GM23338 (cell line): ENCODE data around the gene GAL3ST2. TPM values are rescaled to one million over a fixed set of nuclear protein-coding genes. Genes with fewer than 3 reads are reported as not detected.

Experiments used
- ATAC-seq: fragments of 200-7000 bp; cut with Tn5 transposase; 3 replicates; pipeline ENCODE4 v1.9.1; 2020
- DNase-seq: peaks from one replicate; pipeline ENCODE4 v3.0.0-alpha.2; 2015; ENCODE audit warnings: low spot score
- H2AFZ ChIP-seq: fragments of 200-600 bp; sonication (generic); 2 replicates; pipeline ENCODE4 v1.8.0; 2016; ENCODE audit warnings: antibody characterized with exemption, mild to moderate bottlenecking, moderate library complexity
- H3F3A ChIP-seq: fragments of 200-600 bp; sonication (generic); replicated peaks from 2 replicates; pipeline ENCODE4 v1.8.0; 2017; ENCODE audit warnings: antibody characterized with exemption, mixed run types, low read depth
- H3K27ac ChIP-seq: fragments of 200-600 bp; sonication (generic); 2 replicates; pipeline ENCODE4 v1.6.1; 2016; ENCODE audit warnings: low read depth
- H3K27me3 ChIP-seq: fragments of 200-600 bp; sonication (generic); 2 replicates; pipeline ENCODE4 v1.8.0; 2016; ENCODE audit warnings: mild to moderate bottlenecking, mixed run types, moderate library complexity; ENCODE audit not compliant: insufficient read depth
- H3K36me3 ChIP-seq: fragments of 200-600 bp; sonication (generic); 2 replicates; pipeline ENCODE4 v1.8.0; 2016; ENCODE audit warnings: mild to moderate bottlenecking; ENCODE audit not compliant: insufficient read depth
- H3K4me1 ChIP-seq: fragments of 200-600 bp; sonication (generic); 2 replicates; pipeline ENCODE4 v1.8.0; 2016; ENCODE audit warnings: mild to moderate bottlenecking, moderate library complexity; ENCODE audit not compliant: insufficient read depth
- H3K4me2 ChIP-seq: fragments of 200-600 bp; sonication (generic); 2 replicates; pipeline ENCODE4 v1.7.1; 2017; ENCODE audit warnings: mixed run types
- H3K4me3 ChIP-seq: fragments of 200-600 bp; sonication (generic); 2 replicates; pipeline ENCODE4 v1.6.1; 2016; ENCODE audit warnings: mixed run types
- H3K79me2 ChIP-seq: fragments of 200-600 bp; sonication (generic); replicated peaks from 2 replicates; pipeline ENCODE4 v1.8.0; 2017; ENCODE audit warnings: mild to moderate bottlenecking; ENCODE audit not compliant: insufficient read depth
- H3K9me2 ChIP-seq: fragments of 200-600 bp; sonication (generic); 2 replicates; pipeline ENCODE4 v1.8.0; 2017; ENCODE audit not compliant: insufficient read depth
- H4K20me1 ChIP-seq: fragments of 200-600 bp; sonication (generic); replicated peaks from 2 replicates; pipeline ENCODE4 v1.8.0; 2017; ENCODE audit warnings: mild to moderate bottlenecking; ENCODE audit not compliant: insufficient read depth
- H3K27ac Mint-ChIP-seq: 2 replicates; pipeline ENCODE4 v1.8.0; 2020; ENCODE audit warnings: inconsistent platforms, mild to moderate bottlenecking, moderate library complexity, mixed read lengths
- H3K27me3 Mint-ChIP-seq: 3 replicates; pipeline ENCODE4 v1.8.0; 2022; ENCODE audit warnings: low read depth, mild to moderate bottlenecking, moderate library complexity, mixed read lengths, inconsistent platforms; ENCODE audit not compliant: insufficient read depth, poor library complexity
- H3K36me3 Mint-ChIP-seq: 3 replicates; pipeline ENCODE4 v1.8.0; 2021; ENCODE audit warnings: low read depth, mild to moderate bottlenecking, inconsistent platforms, moderate library complexity, mixed read lengths
- H3K4me1 Mint-ChIP-seq: 3 replicates; pipeline ENCODE4 v1.8.0; 2020; ENCODE audit warnings: mild to moderate bottlenecking, inconsistent platforms, mixed read lengths
- H3K4me3 Mint-ChIP-seq: 3 replicates; pipeline ENCODE4 v1.8.0; 2021; ENCODE audit warnings: moderate library complexity, mild to moderate bottlenecking, inconsistent platforms, mixed read lengths
- H3K9me3 Mint-ChIP-seq: 3 replicates; pipeline ENCODE4 v1.8.0; 2020; ENCODE audit warnings: moderate library complexity, mild to moderate bottlenecking, inconsistent platforms, mixed read lengths
- CREB1 ChIP-seq: fragments of 250-450 bp; sonication (Bioruptor Pico); IDR thresholded peaks from 2 replicates; pipeline ENCODE4 v1.5.0; 2020; ENCODE audit warnings: low read depth, mild to moderate bottlenecking, moderate library complexity
- CTCF ChIP-seq, 2 experiments: fragments of 200-600 bp in 1 of 2; sonication (generic) in 1 of 2; conservative IDR thresholded peaks; 2 replicates each; pipeline versions ENCODE4 v1.5.1 to v1.6.1; 2016 to 2017; ENCODE audit warnings: antibody characterized with exemption in 2 of 2, low read depth in 2 of 2, mild to moderate bottlenecking in 2 of 2, moderate library complexity in 1 of 2
- ETS1 ChIP-seq: IDR thresholded peaks from 2 replicates; pipeline ENCODE4 v1.6.1; 2016; ENCODE audit warnings: antibody characterized with exemption
- EZH2 ChIP-seq: fragments of 200-600 bp; sonication (generic); IDR thresholded peaks from one replicate; pipeline ENCODE4 v1.8.0; 2017; ENCODE audit warnings: antibody characterized with exemption, mild to moderate bottlenecking, low read depth; ENCODE audit not compliant: unreplicated experiment
- EZH2phosphoT487 ChIP-seq: fragments of 200-600 bp; sonication (generic); IDR thresholded peaks from one replicate; pipeline ENCODE4 v1.8.1; 2018; ENCODE audit warnings: antibody characterized with exemption; ENCODE audit not compliant: unreplicated experiment
- JUNB ChIP-seq: IDR thresholded peaks from one replicate; pipeline ENCODE4 v1.6.1; 2016; ENCODE audit warnings: antibody characterized with exemption; ENCODE audit not compliant: unreplicated experiment
- NANOG ChIP-seq: IDR thresholded peaks from 2 replicates; pipeline ENCODE4 v1.6.1; 2016; ENCODE audit warnings: antibody characterized with exemption, borderline replicate concordance
- POLR2AphosphoS5 ChIP-seq: IDR thresholded peaks from 2 replicates; pipeline ENCODE4 v1.6.1; 2016; ENCODE audit warnings: antibody characterized with exemption, low read depth
- REST ChIP-seq: IDR thresholded peaks from one replicate; pipeline ENCODE4 v1.6.1; 2018; ENCODE audit warnings: antibody characterized with exemption; ENCODE audit not compliant: unreplicated experiment
- STAT1 ChIP-seq: IDR thresholded peaks from one replicate; pipeline ENCODE4 v1.6.1; 2016; ENCODE audit warnings: antibody characterized with exemption; ENCODE audit not compliant: unreplicated experiment
- ZNF114 ChIP-seq: fragments of 250-450 bp; sonication (Bioruptor Pico); IDR thresholded peaks from 2 replicates; pipeline ENCODE4 v1.5.0; 2020; ENCODE audit warnings: mild to moderate bottlenecking, moderate library complexity
- ZNF331 ChIP-seq: fragments of 250-450 bp; sonication (Bioruptor Pico); IDR thresholded peaks from 2 replicates; pipeline ENCODE4 v1.5.0; 2020; ENCODE audit warnings: low read depth, mild to moderate bottlenecking, moderate library complexity
- ZNF462 ChIP-seq: fragments of 250-450 bp; sonication (Bioruptor Pico); IDR thresholded peaks from 2 replicates; pipeline ENCODE4 v1.5.0; 2020; ENCODE audit warnings: mild to moderate bottlenecking, moderate library complexity
- polyA plus RNA-seq: library from polyadenylated mRNA; unstranded; fragments of >200 nt; fragmentation: Nextera tagmentation; extraction: Ambion mirVana; gene quantifications from 2 replicates; pipeline ENCODE4 v1.2.1, GENCODE V29; 2016
- total RNA-seq: library from RNA; depleted of rRNA; stranded (reverse); fragments of >200 nt; shearing (Covaris generic); gene quantifications from 2 replicates; pipeline ENCODE4 v1.2.3, GENCODE V29; 2014

The GAL3ST2 gene
- total and polyA plus RNA-seq, 2 experiments from 2014 or later, result 0.19 to 0.24 TPM

- H3K4me1 ChIP-seq, result no peaks in the 10 kb centered on the region; the same call in 1 of the 2 replicates
- H3K36me3 Mint-ChIP-seq, result peaks cover 6% of the 10 kb centered on the region; the same call in 2 of the 3 replicates
- ATAC-seq, result no peak
- H3K27me3 ChIP-seq, result no peaks in the 10 kb centered on the region
- no peaks in the 10 kb centered on the region for H3K79me2 ChIP-seq
- peaks cover 14% of the 10 kb centered on the region for H3K27me3 Mint-ChIP-seq
- no peak overlapping the region for H3K4me3 Mint-ChIP-seq
- H3K27ac ChIP-seq, result no peak overlapping the region
- H3K4me1 Mint-ChIP-seq, result no peaks in the 10 kb centered on the region
- no peak for TF ChIP-seq ZNF462
- TF ChIP-seq STAT1, result no peak
- no peak for TF ChIP-seq EZH2phosphoT487
- TF ChIP-seq ZNF114, result no peak
- TF ChIP-seq ETS1, result no peak
- TF ChIP-seq JUNB, result no peak
- no peak for TF ChIP-seq CTCF (conservative IDR thresholded peaks at IDR 0.05; ENCODE audit: low read depth in 2 of 2)
- no peak for TF ChIP-seq CREB1 (CRISPR knock-in tag)
- TF ChIP-seq POLR2AphosphoS5, result no peak
- TF ChIP-seq REST, result no peak
- TF ChIP-seq ZNF331 (CRISPR knock-in tag), result no peak
- TF ChIP-seq NANOG, result no peak
- TF ChIP-seq EZH2, result no peak
- H3K36me3 ChIP-seq, result no peaks in the 10 kb centered on the region
- H4K20me1 ChIP-seq, result no peaks in the 10 kb centered on the region; the same call in 1 of the 2 replicates
- no peak overlapping the region for H2AFZ ChIP-seq
- 0 out of 2 replicates have a peak, but pooled peaks cover 7% of the 10 kb centered on the region for H3F3A ChIP-seq
- no peak overlapping the region for H3K4me3 ChIP-seq
- H3K9me3 Mint-ChIP-seq, result no peaks in the 10 kb centered on the region; the same call in 2 of the 3 replicates
- no peak overlapping the region for H3K27ac Mint-ChIP-seq
- no peak for DNase-seq
- H3K9me2 ChIP-seq, result no peaks in the 10 kb centered on the region
- H3K4me2 ChIP-seq, result no peak overlapping the region
Measured at GRCh38 chr2:241729868-241730267, 46.8 kb upstream of the GAL3ST2 start.
